ENCODE data around the gene PYCR2.

DNA sequence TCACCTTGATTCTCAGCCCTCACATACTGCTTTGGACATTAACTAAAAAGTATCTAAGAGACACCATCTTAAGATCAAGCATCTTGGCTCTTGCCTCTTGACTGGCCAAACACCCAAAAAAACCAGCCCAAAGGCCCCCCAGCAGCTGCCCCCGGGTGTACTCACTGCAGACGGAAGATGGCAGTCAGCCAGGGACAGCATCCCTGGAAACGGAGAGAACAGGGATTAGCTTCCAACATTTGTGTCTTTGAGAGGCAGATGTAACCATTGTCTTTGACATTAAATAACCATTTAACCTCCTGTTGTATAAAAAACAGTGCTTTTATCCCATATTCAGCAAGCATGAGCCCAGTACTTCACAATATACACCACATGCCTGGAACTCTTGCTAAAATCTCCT lies 53.1 kb downstream of the PYCR2 start:
- TF ChIP-seq, protein P1, sequence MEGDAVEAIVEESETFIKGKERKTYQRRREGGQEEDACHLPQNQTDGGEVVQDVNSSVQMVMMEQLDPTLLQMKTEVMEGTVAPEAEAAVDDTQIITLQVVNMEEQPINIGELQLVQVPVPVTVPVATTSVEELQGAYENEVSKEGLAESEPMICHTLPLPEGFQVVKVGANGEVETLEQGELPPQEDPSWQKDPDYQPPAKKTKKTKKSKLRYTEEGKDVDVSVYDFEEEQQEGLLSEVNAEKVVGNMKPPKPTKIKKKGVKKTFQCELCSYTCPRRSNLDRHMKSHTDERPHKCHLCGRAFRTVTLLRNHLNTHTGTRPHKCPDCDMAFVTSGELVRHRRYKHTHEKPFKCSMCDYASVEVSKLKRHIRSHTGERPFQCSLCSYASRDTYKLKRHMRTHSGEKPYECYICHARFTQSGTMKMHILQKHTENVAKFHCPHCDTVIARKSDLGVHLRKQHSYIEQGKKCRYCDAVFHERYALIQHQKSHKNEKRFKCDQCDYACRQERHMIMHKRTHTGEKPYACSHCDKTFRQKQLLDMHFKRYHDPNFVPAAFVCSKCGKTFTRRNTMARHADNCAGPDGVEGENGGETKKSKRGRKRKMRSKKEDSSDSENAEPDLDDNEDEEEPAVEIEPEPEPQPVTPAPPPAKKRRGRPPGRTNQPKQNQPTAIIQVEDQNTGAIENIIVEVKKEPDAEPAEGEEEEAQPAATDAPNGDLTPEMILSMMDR (IDR thresholded peaks at IDR 0.05): no peak
- no peak for TF ChIP-seq POLR2A (IDR thresholded peaks at IDR 0.05)

All from Peyer's patch (tissue), 4 donors.